B cell (primary cell): ENCODE data around the gene IFI30. TPM values are rescaled to one million over a fixed set of nuclear protein-coding genes. Genes with fewer than 3 reads are reported as not detected.

ENCODE experiments used
- ATAC-seq: fragments of 200-7000 bp; cut with Tn5 transposase; one replicate; pipeline ENCODE4 v1.10.0; 2021; ENCODE audit warnings: low read depth, mild to moderate bottlenecking, moderate number of reproducible peaks, moderate library complexity
- CTCF ChIA-PET: fragments of 350-600 bp; sonication (Branson Sonifier 250); formaldehyde crosslinking; loops from one replicate; lab custom pipeline; 2021; ENCODE audit warnings: antibody characterized with exemption, inconsistent platforms; lab: Charles Lee
- POLR2A ChIA-PET: fragments of 350-600 bp; sonication (Branson Sonifier 250); formaldehyde crosslinking; loops from one replicate; lab custom pipeline; 2021; ENCODE audit warnings: antibody characterized with exemption; lab: Charles Lee
- DNase-seq: peaks from one replicate; pipeline ENCODE4 v3.0.0; 2013
- H2AFZ ChIP-seq: 2 replicates; pipeline ENCODE4 v1.6.1; 2012; ENCODE audit warnings: mild to moderate bottlenecking, low read depth, low read length; ENCODE audit not compliant: insufficient read depth, poor library complexity, severe bottlenecking
- H3K27ac ChIP-seq, 2 donors: 1 replicate in 1 of 2; 2 replicates in 1 of 2; pipeline ENCODE4 v1.5.1; 2012 to 2013; ENCODE audit warnings: low read length in 2 of 2, mild to moderate bottlenecking in 2 of 2, moderate library complexity in 1 of 2
- H3K27me3 ChIP-seq, 4 experiments: fragments of 200-600 bp in 1 of 4; sonication (generic) in 1 of 4; replicated peaks in 1 of 4; 1 replicate in 2 of 4; 2 replicates in 2 of 4; pipeline versions ENCODE4 v1.6.1 to v1.7.0; 2013 to 2016; ENCODE audit warnings: low read length in 3 of 4, mild to moderate bottlenecking in 2 of 4, mixed read lengths in 1 of 4, moderate library complexity in 1 of 4; ENCODE audit not compliant: insufficient read depth in 4 of 4, control insufficient read depth in 3 of 4; ENCODE audit errors: control extremely low read depth in 1 of 4
- H3K36me3 ChIP-seq, 2 experiments: replicated peaks in 1 of 2; 1 replicate in 1 of 2; 2 replicates in 1 of 2; pipeline versions ENCODE4 v1.6.1 to v1.7.1; 2013; ENCODE audit warnings: low read length in 1 of 2; ENCODE audit not compliant: insufficient read depth in 2 of 2, control insufficient read depth in 1 of 2; ENCODE audit errors: control extremely low read depth in 1 of 2, extremely low read depth in 1 of 2
- H3K4me1 ChIP-seq, 2 donors: fragments of 200-600 bp in 1 of 2; sonication (generic) in 1 of 2; 1 replicate in 1 of 2; 2 replicates in 1 of 2; pipeline versions ENCODE4 v1.5.1 to v1.6.1; 2013 to 2017; ENCODE audit warnings: low read length in 2 of 2; ENCODE audit not compliant: control insufficient read depth in 2 of 2, insufficient read depth in 2 of 2
- H3K4me2 ChIP-seq: replicated peaks from 2 replicates; pipeline ENCODE3; 2012; ENCODE audit warnings: mild to moderate bottlenecking, low read depth, low read length; ENCODE audit not compliant: poor library complexity, severe bottlenecking
- H3K4me3 ChIP-seq, 5 experiments: fragments of 200-600 bp in 1 of 5; sonication (generic) in 1 of 5; 1 replicate in 3 of 5; 2 replicates in 2 of 5; pipeline versions ENCODE4 v1.5.1 to v1.7.0; 2011 to 2016; ENCODE audit warnings: low read length in 4 of 5, mild to moderate bottlenecking in 4 of 5, low read depth in 2 of 5, control low read depth in 1 of 5, moderate library complexity in 1 of 5; ENCODE audit not compliant: insufficient read depth in 1 of 5; ENCODE audit errors: control extremely low read depth in 1 of 5, extremely low read depth in 1 of 5
- H3K79me2 ChIP-seq: fragments of 200-600 bp; sonication (generic); one replicate; pipeline ENCODE4 v1.6.0; 2016; ENCODE audit warnings: low read length; ENCODE audit not compliant: control insufficient read depth, insufficient read depth
- H3K9ac ChIP-seq: fragments of 200-600 bp; sonication (generic); 2 replicates; pipeline ENCODE4 v1.6.1; 2017; ENCODE audit warnings: mild to moderate bottlenecking, low read length, moderate library complexity
- H3K9me3 ChIP-seq, 3 donors: one replicate each; pipeline versions ENCODE4 v1.6.1 to v1.7.1; 2013; ENCODE audit warnings: low read length in 2 of 3; ENCODE audit not compliant: control insufficient read depth in 2 of 3, insufficient read depth in 1 of 3; ENCODE audit errors: control extremely low read depth in 1 of 3
- H4K20me1 ChIP-seq: 2 replicates; pipeline ENCODE4 v1.6.0; 2012; ENCODE audit warnings: mild to moderate bottlenecking, low read length; ENCODE audit not compliant: insufficient read depth, control insufficient read depth, poor library complexity, severe bottlenecking
- H3K27ac Mint-ChIP-seq: one replicate; pipeline ENCODE4 v1.8.0; 2021; ENCODE audit warnings: mixed read lengths
- H3K27me3 Mint-ChIP-seq: one replicate; pipeline ENCODE4 v1.8.0; 2021; ENCODE audit warnings: mixed read lengths
- H3K4me1 Mint-ChIP-seq: one replicate; pipeline ENCODE4 v1.8.0; 2021; ENCODE audit warnings: mixed read lengths
- H3K4me3 Mint-ChIP-seq: one replicate; pipeline ENCODE4 v1.8.0; 2021; ENCODE audit warnings: mixed read lengths
- H3K9me3 Mint-ChIP-seq: one replicate; pipeline ENCODE4 v1.8.0; 2022; ENCODE audit warnings: mixed read lengths; ENCODE audit not compliant: insufficient read depth
- CTCF ChIP-seq: fragments of 200-600 bp; IDR thresholded peaks from one replicate; pipeline ENCODE4 v1.8.0; 2022; ENCODE audit warnings: antibody characterized with exemption, mild to moderate bottlenecking
- EZH2 ChIP-seq: IDR thresholded peaks from 2 replicates; pipeline ENCODE4 v1.6.1; 2012; ENCODE audit warnings: borderline replicate concordance, low read depth, mild to moderate bottlenecking, moderate library complexity, low read length; ENCODE audit not compliant: insufficient read depth, poor library complexity, severe bottlenecking
- WGBS: methylation state at CpG from one replicate; pipeline ENCODE4 v1.1.5; 2013; ENCODE audit warnings: missing lambda C conversion rate; ENCODE audit not compliant: insufficient coverage; 5-methylcytosine and 5-hydroxymethylcytosine counted together
- intact Hi-C: fragments of 100-400 bp; cut with micrococcal nuclease; formaldehyde crosslinking; loops from one replicate; pipeline ENCODE4 v1.10.0; 2022
- polyA plus RNA-seq: library from polyadenylated mRNA; depleted of rRNA; stranded (reverse); fragments of >200 nt; gene quantifications from 2 replicates; pipeline ENCODE4 v1.2.3, GENCODE V29; 2012
- total RNA-seq, 2 donors: library from RNA; stranded (reverse); fragments of 120-200 nt in 1 of 2; gene quantifications; 1 replicate in 1 of 2; 2 replicates in 1 of 2; pipeline versions ENCODE4 v1.2.3 to v1.2.4, GENCODE V29; 2013 to 2022

Gene IFI30
- total and polyA plus RNA-seq, 2 donors (not counting 1 experiment from before 2014, with no cell fraction given), result 171 to 222 TPM

- Histone ChIP-seq H3K9me3 (peaks cover 0 to 9% (median 0%) of the 10 kb centered on the region in 3 donors), H3K4me2 (no peak overlapping the region), H3K4me1 (peaks cover 11 to 24% of the 10 kb centered on the region in 2 donors), H3K9ac (no peak overlapping the region), H3K27me3 (no peaks in the 10 kb centered on the region), H2AFZ (no peak overlapping the region), H3K27ac (no peak overlapping the region), H3K79me2 (peaks cover 8% of the 10 kb centered on the region), H3K4me3 (no peak overlapping the region), H3K36me3 (peaks cover 0 to 3% of the 10 kb centered on the region in 2 experiments), H4K20me1 (no peaks in the 10 kb centered on the region)
- Mint-ChIP-seq H3K9me3 (no peaks in the 10 kb centered on the region), H3K27me3 (no peaks in the 10 kb centered on the region), H3K4me3 (no peak overlapping the region), H3K4me1 (peaks cover 32% of the 10 kb centered on the region), H3K27ac (peak overlapping the region; percentile 34)
- WGBS, result 98% methylated on average over 4 of the region's 6 CpGs
- TF ChIP-seq EZH2, result no peak
- no peak for TF ChIP-seq CTCF
- DNase-seq (no peak), ATAC-seq (no peak)
- intact Hi-C loops, result no loop called here
- POLR2A ChIA-PET, result interaction anchor here (0.6 to 1.1 kb wide), 6 partner anchors 9 to 532 kb away, joined by 3 to 9 read pairs (median 4); no protein-coding TSS in a partner anchor
- CTCF ChIA-PET, result interaction anchor here (0.6 to 2.1 kb wide), 7 partner anchors 9 to 253 kb away, joined by 3 to 5 read pairs (median 4); partner anchors contain the start of gene CCDC124
Measured at GRCh38 chr19:18185538-18185937, 11.9 kb downstream of the IFI30 start.

- DNase-seq (no peak), ATAC-seq (no peak)
- Mint-ChIP-seq H3K9me3 (no peaks in the 10 kb centered on the region), H3K4me1 (peaks cover 45% of the 10 kb centered on the region), H3K27ac (peak overlapping the region; percentile 56), H3K27me3 (no peaks in the 10 kb centered on the region), H3K4me3 (no peak overlapping the region)
- H3K4me1 ChIP-seq, result peaks cover 25 to 42% of the 10 kb centered on the region in 2 donors
- WGBS, result no CpG with 5 or more reads among the region's 4 CpGs
- no peak overlapping the region for H3K4me2 ChIP-seq
- ChIA-PET POLR2A (interaction anchor here (0.8 to 5.7 kb wide), 2 partner anchors 9 to 22 kb away, joined by 3 to 64 read pairs; no protein-coding TSS in a partner anchor), CTCF (interaction anchor here (0.7 to 6.4 kb wide), 7 partner anchors 9 to 81 kb away, joined by 3 to 105 read pairs (median 25); partner anchors contain the start of gene IFI30)
- no peak overlapping the region for H2AFZ ChIP-seq
- no peaks in the 10 kb centered on the region for H4K20me1 ChIP-seq
- no peak for TF ChIP-seq EZH2
- no peak for TF ChIP-seq CTCF
- no peak overlapping the region for H3K4me3 ChIP-seq
- H3K9me3 ChIP-seq, result no peaks in the 10 kb centered on the region
- no peak overlapping the region for H3K9ac ChIP-seq
- H3K36me3 ChIP-seq, result no peaks in the 10 kb centered on the region
- intact Hi-C loops, result loop anchor here (5.0 to 10.0 kb wide), 4 partner anchors 93 to 947 kb away; partner anchors contain the start of genes ELL, FCHO1, MAST3 and TMEM161A
- H3K79me2 ChIP-seq, result peaks cover 14% of the 10 kb centered on the region
- H3K27ac ChIP-seq, result no peak overlapping the region
- H3K27me3 ChIP-seq, result no peaks in the 10 kb centered on the region
Measured at GRCh38 chr19:18190278-18190677, 16.7 kb downstream of the IFI30 start.
